Psoas muscle (tissue), 8 donors: Measurements from ENCODE around the gene CFAP58. TPM values are rescaled to one million over a fixed set of nuclear protein-coding genes. Genes with fewer than 3 reads are reported as not detected.
A peak's percentile ranks its signal among the peaks of the same experiment; 100 is the strongest.

Experiments used
- ATAC-seq, 4 donors: fragments of 200-7000 bp; cut with Tn5 transposase; one replicate each; pipeline ENCODE4 v1.9.1; 2020; ENCODE audit warnings: moderate library complexity in 3 of 4, mild to moderate bottlenecking in 2 of 4
- DNase-seq, 2 donors: peaks; one replicate each; pipeline ENCODE4 v3.0.0-alpha.2; 2020
- H3K27ac ChIP-seq: fragments of 200-600 bp; one replicate; pipeline ENCODE4 v1.8.0; 2022
- H3K27me3 ChIP-seq, 3 donors: fragments of 200-600 bp in 1 of 3; one replicate each; pipeline versions ENCODE4 v1.6.1 to v1.8.0; 2013 to 2022; ENCODE audit warnings: low read length in 2 of 3, mild to moderate bottlenecking in 2 of 3, moderate library complexity in 1 of 3; ENCODE audit not compliant: insufficient read depth in 3 of 3
- H3K36me3 ChIP-seq, 2 donors: fragments of 200-600 bp in 1 of 2; one replicate each; pipeline versions ENCODE4 v1.6.1 to v1.8.0; 2013 to 2022; ENCODE audit warnings: low read depth in 1 of 2, mild to moderate bottlenecking in 1 of 2, moderate library complexity in 1 of 2; ENCODE audit not compliant: insufficient read depth in 1 of 2
- H3K4me1 ChIP-seq: fragments of 200-600 bp; one replicate; pipeline ENCODE4 v1.8.0; 2022
- H3K4me3 ChIP-seq: fragments of 200-600 bp; one replicate; pipeline ENCODE4 v1.8.0; 2022; ENCODE audit warnings: mild to moderate bottlenecking
- H3K9me3 ChIP-seq: fragments of 200-600 bp; one replicate; pipeline ENCODE4 v1.8.0; 2022
- CTCF ChIP-seq: fragments of 200-600 bp; IDR thresholded peaks from one replicate; pipeline ENCODE4 v1.8.0; 2022; ENCODE audit warnings: antibody characterized with exemption
- WGBS, 3 donors: extraction: QIAGEN DNeasy Blood & Tissue Kit; methylation state at CpG; one replicate each; pipeline versions ENCODE4 v1.1.6 to v1.1.7; 2013; 5-methylcytosine and 5-hydroxymethylcytosine counted together
- intact Hi-C, 2 donors: fragments of 100-400 bp; cut with DNase I; formaldehyde crosslinking; loops; one replicate each; pipeline versions ENCODE4 v1.11.0 to v1.14.2; 2022
- polyA plus RNA-seq, 3 donors: library from polyadenylated mRNA; stranded (reverse); fragments of 200-250 nt; gene quantifications; one replicate each; pipeline ENCODE4 v1.2.3, GENCODE V29; 2013
- total RNA-seq, 4 donors: library from RNA; stranded (reverse); fragmentation: NEBNext Ultra II Directional in 2 of 4; extraction: Animal tissue kit (Norgen Biotek cat#: 25700) in 2 of 4; gene quantifications; one replicate each; pipeline versions ENCODE4 v1.2.1 to v1.2.4, GENCODE V29; 2021 to 2023
- donor health status: healthy with polysubstance abuse.
- donor health status: DM: no; HTN: no; CAD: no; lungs with moderate emphysema.
- donor health status: Bipolar disorder and iron deficiency.
- donor health status: healthy.
- donor health status: DM: yes; HTN: yes; CAD: no.
- donor health status: DM: no; HTN: no; CAD: no.
- donor health status: DM: no; HTN: no; CAD: no.
- donor health status: DM: yes; HTN: yes; CAD: no.

CFAP58 gene
- total and polyA plus RNA-seq, 7 donors, result 0.04 to 1.4 (median 0.44) TPM

GRCh38 chr10:104328646-104328895 lies 25.1 kb upstream of the CFAP58 start:
- no peak for DNase-seq
- peak overlapping the region; percentile 20 for H3K4me3 ChIP-seq
- 70% methylated on average over 3 of the region's 3 CpGs for WGBS, 3 donors
- H3K27ac ChIP-seq, result peak overlapping the region; percentile 83
- no peak for TF ChIP-seq CTCF
- H3K9me3 ChIP-seq, result no peaks in the 10 kb centered on the region
- H3K27me3 ChIP-seq, result no peaks in the 10 kb centered on the region
- intact Hi-C loops, result no loop called here
- H3K36me3 ChIP-seq, result no peaks in the 10 kb centered on the region
- ATAC-seq, result no peak
- H3K4me1 ChIP-seq, result peaks cover 77% of the 10 kb centered on the region

- ATAC-seq (peak; percentile 57 to 80 (median 78)), DNase-seq (peak; percentile 79 to 81)
- Histone ChIP-seq H3K4me3 (peak overlapping the region; percentile 27), H3K4me1 (peaks cover 79% of the 10 kb centered on the region), H3K27ac (peak overlapping the region; percentile 83), H3K9me3 (no peaks in the 10 kb centered on the region), H3K36me3 (no peaks in the 10 kb centered on the region), H3K27me3 (no peaks in the 10 kb centered on the region)
- no peak for TF ChIP-seq CTCF
- 54 to 56% (median 55%) methylated on average over 14 to 15 of the region's 15 CpGs for WGBS, 3 donors
- intact Hi-C loops, result no loop called here
Observed at GRCh38 chr10:104328896-104329710, 24.5 kb upstream of the CFAP58 start.

- H3K27ac ChIP-seq, result peak overlapping the region; percentile 83
- WGBS, 3 donors, result 12 to 21% (median 13%) methylated on average over 3 of the region's 3 CpGs
- TF ChIP-seq CTCF, result no peak
- no peaks in the 10 kb centered on the region for H3K9me3 ChIP-seq
- H3K27me3 ChIP-seq, result no peaks in the 10 kb centered on the region
- peaks cover 81% of the 10 kb centered on the region for H3K4me1 ChIP-seq
- peak overlapping the region; percentile 27 for H3K4me3 ChIP-seq
- ATAC-seq, result peak; percentile 53 to 71 (median 70)
- H3K36me3 ChIP-seq, result no peaks in the 10 kb centered on the region
- intact Hi-C loops, result no loop called here
- DNase-seq, result peak in 1 of 2 donors; percentile 45
Observed at GRCh38 chr10:104329735-104330134, 23.9 kb upstream of the CFAP58 start.

GRCh38 chr10:104330168-104331110 lies 23.2 kb upstream of the CFAP58 start:
- 24 to 52% (median 27%) methylated on average over 8 of the region's 8 CpGs for WGBS, 3 donors
- intact Hi-C loops, result no loop called here
- H3K4me1 ChIP-seq, result peaks cover 81% of the 10 kb centered on the region
- peak; percentile 71 to 78 for DNase-seq
- H3K36me3 ChIP-seq, result peaks cover 0 to 3% of the 10 kb centered on the region in 2 donors
- peak overlapping the region; percentile 27 for H3K4me3 ChIP-seq
- ATAC-seq, result peak in 3 of 4 donors; percentile 14 to 46 (median 15)
- H3K9me3 ChIP-seq, result no peaks in the 10 kb centered on the region
- peak overlapping the region; percentile 83 for H3K27ac ChIP-seq
- no peak for TF ChIP-seq CTCF
- no peaks in the 10 kb centered on the region for H3K27me3 ChIP-seq
